HFF-Myc (cell line): ENCODE results near the gene WASHC2A.
"Not testable (repeated sequence)": the region's sequence is repeated elsewhere in the genome, so short reads cannot be mapped to it uniquely, and the experiment has no call there.

ENCODE experiments used
- DNase-seq: peaks from one replicate; pipeline ENCODE4 v3.0.0-alpha.2; 2011; ENCODE audit warnings: low read depth; ENCODE audit errors: extremely low read depth
- H3K4me3 ChIP-seq: replicated peaks from 2 replicates; pipeline ENCODE4 v1.5.1; 2011; ENCODE audit warnings: low read depth, mild to moderate bottlenecking, control low read depth, low read length
- CTCF ChIP-seq: IDR thresholded peaks from 2 replicates; pipeline ENCODE4 v1.5.1; 2012; ENCODE audit warnings: mild to moderate bottlenecking, low read depth, low read length, control low read depth; ENCODE audit errors: missing control alignments

WASHC2A gene

GRCh38 chr10:50044941-50045664, 22.7 kb upstream of the WASHC2A start:
- H3K4me3 ChIP-seq, result no peak overlapping the region
- no peak for DNase-seq
- no peak for TF ChIP-seq CTCF

DNA sequence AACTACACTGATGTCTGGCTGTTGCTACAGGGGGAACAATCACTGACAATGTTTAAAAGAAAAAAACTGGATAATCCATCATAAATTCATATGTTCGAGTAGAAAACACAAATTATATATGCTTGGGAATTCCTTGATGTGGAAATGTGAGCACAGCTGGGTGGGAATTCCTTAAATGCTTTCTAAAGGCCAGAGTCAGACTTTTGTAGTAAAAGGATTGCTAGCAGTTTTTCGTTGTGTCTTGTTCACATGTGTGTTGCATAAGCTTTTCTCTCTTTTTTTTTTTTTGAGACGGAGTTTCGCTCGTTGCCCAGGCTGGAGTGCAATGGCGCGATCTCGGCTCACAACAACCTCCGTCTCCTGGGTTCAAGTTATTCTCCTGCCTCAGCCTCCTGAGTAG, 21.3 kb upstream of the WASHC2A start:
- not testable (repeated sequence) for H3K4me3 ChIP-seq, DNase-seq

- not testable (repeated sequence) for H3K4me3 ChIP-seq, DNase-seq
These were observed 20.2 kb upstream of the WASHC2A start for GRCh38 chr10:50047594-50047993.

DNA sequence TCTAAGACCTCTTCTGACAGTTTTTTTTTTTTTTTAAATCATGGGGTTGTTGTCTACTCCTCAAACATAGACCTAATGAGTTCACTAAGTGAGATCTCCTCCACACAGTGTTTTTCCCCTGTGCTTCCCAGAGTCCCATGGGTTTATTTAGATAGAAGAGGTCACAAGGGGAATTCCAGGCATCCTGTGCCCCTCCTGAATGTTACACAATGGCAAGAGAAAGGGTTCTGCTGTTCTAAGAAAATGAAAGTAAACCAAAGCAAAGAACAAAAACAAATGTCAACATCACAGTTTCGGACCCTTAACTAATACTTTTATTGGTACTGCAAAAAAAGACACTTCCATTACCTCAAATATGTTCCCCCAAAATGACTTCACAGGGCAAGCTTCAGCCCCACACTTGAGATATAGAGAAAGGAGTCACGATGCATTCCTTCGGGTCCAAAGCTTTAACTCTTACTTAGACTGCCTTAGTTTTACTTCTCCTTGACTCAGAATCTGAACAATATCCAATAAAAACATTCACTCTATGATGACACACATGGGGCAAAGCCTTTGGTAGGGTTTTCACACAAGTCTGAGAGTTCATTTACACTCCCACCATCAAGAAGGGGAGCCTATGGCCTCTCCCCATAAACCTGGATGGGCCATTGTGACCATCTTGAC, 15.6 kb upstream of the WASHC2A start:
- not testable (repeated sequence) for H3K4me3 ChIP-seq, DNase-seq

DNA sequence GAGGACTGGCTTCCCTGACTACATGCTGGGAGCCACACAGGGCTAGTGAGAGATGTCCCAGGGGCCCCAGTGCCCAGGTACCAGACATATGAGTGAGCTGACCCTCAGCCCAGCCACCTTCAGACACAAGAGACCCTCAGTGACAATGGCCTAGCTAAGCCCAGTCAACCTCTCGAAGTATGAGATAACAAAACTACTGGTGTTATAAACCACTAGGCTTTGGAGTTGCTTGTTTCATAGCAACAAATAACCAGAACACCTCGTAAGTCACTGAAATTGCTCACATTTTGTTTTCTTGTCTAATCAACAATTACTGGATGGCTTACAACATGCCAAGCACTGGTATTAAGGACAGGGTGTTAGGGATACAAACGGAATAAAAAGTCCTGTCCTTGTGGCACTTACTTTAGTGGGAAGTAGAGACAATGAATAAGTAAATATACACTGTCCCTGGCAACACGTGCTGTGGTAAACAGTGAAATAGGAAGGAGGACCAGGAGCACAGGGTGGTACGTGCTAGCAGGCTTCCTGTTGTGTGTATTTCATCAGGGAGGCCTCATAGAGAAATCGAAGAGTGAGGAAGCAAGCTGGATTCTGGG, 14.9 kb upstream of the WASHC2A start:
- DNase-seq, H3K4me3 ChIP-seq: not testable (repeated sequence)

DNA sequence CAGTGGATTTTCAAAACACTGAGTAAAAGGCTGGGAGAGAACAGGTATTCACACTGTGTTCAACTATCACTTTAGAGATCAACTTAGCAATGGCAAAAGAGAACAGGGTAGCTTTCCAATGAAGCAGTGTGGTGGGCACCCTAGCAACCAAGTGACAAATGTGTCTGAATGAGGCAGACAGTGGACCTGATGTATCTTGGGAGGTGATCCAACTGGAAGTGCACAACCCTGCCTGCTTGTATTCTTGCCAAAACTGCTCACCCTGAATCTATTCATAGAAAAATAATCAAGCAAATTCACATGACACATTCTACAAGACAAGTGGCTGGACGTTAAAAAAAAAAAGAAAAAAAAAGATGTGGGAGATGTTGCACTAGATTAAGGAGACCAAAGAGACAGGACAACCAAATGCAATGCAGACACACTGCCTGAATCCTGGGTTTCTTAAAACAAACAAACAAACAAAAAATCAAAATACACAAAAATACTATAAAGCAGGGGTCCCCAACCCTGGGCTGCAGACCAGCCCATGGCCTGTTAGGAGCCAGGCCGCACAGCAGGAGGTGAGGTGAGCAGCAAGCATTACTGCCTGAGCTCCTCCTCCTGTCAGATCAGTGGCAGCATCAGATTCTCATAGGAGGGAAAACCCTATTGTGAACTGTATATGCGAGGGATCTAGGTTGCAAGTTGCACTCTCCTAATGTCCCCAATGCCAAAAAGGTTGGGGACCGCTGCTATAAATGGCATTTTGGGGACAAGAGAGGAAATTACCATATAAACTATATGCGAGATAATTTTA, 12.1 kb upstream of the WASHC2A start:
- not testable (repeated sequence) for H3K4me3 ChIP-seq, DNase-seq

DNA sequence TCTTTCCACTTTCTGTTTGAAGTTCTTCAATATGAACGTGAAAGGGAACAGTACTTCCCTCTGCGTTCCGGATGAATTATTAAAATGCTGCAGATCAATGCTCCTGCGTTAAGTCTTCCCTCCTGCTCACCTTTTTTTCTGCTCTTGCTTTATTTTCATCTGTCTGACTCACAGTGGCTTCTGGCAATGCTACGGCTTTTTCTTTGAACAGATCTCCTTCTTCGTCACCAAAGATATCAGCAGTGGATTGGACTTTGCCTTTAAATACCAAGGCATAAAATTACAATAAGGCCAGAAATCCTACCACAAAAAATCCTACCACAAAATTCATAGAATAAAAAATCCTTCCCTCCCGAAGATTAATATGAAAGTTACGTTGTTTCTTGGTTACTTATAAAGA, 11.1 kb upstream of the WASHC2A start:
- not testable (repeated sequence) for H3K4me3 ChIP-seq, DNase-seq

DNA sequence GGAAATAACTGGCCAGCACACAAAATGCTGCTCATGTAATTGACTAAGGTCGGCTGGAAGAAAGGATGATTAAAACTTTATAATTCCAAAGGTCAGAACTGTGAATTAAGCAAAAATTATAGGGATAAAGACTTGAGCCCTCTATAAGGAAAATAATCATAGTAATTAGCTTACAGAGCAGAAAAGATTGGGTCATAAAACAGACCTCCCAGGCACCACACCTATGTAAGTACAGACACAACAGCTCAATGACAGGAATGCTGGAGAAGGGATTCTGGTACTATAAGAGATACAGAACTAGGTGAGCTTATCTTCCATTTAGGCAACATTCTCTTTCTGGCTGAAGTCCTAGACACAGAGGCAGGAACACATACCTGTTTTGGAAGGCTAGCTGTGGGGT, 9.0 kb upstream of the WASHC2A start:
- not testable (repeated sequence) for H3K4me3 ChIP-seq, DNase-seq

GRCh38 chr10:50059946-50060345, 7.8 kb upstream of the WASHC2A start:
- H3K4me3 ChIP-seq, DNase-seq: not testable (repeated sequence)

DNA sequence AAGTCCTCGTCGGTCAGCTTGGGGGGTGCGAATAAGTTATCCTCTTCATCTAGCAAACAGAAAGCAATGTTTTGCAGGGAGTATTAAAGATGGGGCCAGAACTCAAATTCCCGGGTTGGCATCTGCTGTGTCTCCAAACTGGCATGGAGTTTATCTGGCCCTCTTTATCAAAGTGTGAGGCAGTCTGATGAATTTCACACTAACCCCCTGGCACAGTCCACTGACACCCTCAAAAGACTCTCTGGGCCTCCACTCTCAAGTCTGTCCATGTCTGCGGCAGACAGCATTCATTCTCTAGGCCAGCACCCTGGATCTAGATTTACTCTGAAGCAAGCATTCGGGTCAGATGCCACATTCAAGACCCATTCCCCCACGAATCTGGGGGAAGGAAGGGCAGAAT, 6.2 kb upstream of the WASHC2A start:
- DNase-seq, H3K4me3 ChIP-seq: not testable (repeated sequence)

DNA sequence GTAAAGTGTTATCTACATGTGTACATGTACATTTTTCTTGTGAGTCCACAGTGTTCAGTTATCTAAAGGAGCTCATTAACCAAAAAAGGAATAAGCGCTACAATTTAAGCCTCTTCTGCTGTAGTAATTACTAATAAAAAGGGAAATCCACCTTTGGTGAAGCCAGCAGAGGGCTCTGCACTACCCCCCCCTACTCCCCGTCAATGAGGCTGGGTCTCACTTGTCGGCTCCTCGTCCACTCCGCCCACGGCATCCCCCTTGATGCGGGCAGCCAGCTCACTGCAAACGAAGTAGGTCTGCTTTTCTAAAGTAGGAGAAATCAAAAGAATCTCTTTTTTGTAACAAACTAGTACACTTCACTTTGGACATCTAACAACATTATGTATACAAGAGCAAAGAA, 4.7 kb upstream of the WASHC2A start:
- DNase-seq, result no peak
- TF ChIP-seq CTCF, result no peak

DNA sequence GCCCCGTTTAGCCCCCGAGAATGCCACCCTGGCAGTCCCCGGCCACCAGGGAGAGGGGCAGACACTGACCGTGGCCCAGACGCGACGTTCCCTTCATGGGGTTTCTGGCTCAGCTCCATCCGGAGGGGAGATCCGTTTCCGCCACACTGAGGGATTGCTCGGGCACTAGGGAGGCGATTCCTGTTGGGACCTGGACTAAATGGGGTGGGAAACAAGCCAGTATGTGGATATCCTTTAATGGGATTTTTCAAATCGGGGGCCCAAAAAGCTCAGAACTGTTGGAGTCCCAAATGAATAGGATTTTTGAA, 552 bp downstream of the WASHC2A start:
- DNase-seq, result not testable (repeated sequence)
- peak overlapping the region; percentile 53 for H3K4me3 ChIP-seq

More for the DNA sequence above, 4.7 kb upstream of the WASHC2A start:
- H3K4me3 ChIP-seq, result no peak overlapping the region

DNA sequence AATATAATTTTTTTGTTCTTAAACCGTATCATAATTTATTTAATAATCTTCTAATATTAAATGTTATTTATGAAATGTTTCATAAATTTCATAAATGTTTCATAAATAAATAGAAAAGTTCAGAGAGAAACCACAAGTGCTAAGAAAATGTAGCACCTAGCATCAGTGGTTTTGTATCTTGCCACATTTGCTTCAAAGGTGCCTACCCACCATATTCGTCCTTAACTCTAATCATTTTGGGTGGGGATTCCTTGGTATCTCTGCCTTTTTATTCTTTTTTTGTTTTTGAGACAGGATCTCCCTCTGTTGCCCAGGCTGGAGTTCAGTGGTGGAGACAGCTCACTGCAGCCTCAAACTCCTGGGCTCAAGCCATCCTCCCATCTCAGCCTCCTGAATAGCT, 7.4 kb downstream of the WASHC2A start:
- H3K4me3 ChIP-seq, DNase-seq: not testable (repeated sequence)

DNA sequence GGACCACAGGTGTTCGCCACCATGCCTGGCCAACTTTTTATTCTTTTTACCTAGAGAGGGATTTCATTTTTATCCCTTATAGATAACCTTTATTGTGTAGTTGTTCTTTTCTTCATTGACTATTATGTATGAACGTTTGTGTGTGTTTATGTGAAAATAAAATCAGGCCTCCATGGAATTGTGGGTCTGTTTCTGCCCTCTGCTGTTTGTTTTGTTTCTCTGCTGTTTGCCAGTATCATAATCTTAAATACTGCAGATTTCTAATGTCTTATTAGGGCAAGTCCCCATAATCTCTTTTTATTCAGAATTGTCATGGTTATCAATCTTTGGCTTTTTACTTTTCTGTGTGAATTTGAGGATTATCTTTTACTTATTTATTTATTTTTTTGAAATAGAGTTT, 7.8 kb downstream of the WASHC2A start:
- not testable (repeated sequence) for H3K4me3 ChIP-seq, DNase-seq

GRCh38 chr10:50091304-50091703, 23.6 kb downstream of the WASHC2A start:
- H3K4me3 ChIP-seq, DNase-seq: not testable (repeated sequence)

- not testable (repeated sequence) for DNase-seq, H3K4me3 ChIP-seq
These were observed 25.2 kb downstream of the WASHC2A start for GRCh38 chr10:50092928-50093327.
